Smooth muscle cell (in vitro differentiated cells): ENCODE results near the gene TOE1. TPM values are rescaled to one million over a fixed set of nuclear protein-coding genes. Genes with fewer than 3 reads are reported as not detected.

ENCODE experiments used
- DNase-seq: peaks from one replicate; lab custom pipeline; 2025; ENCODE audit not compliant: unreplicated experiment; lab: John Stamatoyannopoulos, UW
- H2AFZ ChIP-seq: fragments of 200-600 bp; sonication (generic); 2 replicates; pipeline ENCODE4 v1.6.0; 2016; ENCODE audit warnings: antibody characterized with exemption, low read depth, mild to moderate bottlenecking
- H3F3A ChIP-seq: fragments of 200-600 bp; sonication (generic); 2 replicates; pipeline ENCODE4 v1.6.0; 2017; ENCODE audit warnings: antibody characterized with exemption, low read depth
- H3K27ac ChIP-seq: fragments of 200-600 bp; sonication (generic); 2 replicates; pipeline ENCODE4 v1.5.1; 2016; ENCODE audit warnings: low read depth, mild to moderate bottlenecking
- H3K27me3 ChIP-seq: fragments of 200-600 bp; sonication (generic); 2 replicates; pipeline ENCODE4 v1.6.1; 2016; ENCODE audit warnings: low read depth, mild to moderate bottlenecking
- H3K36me3 ChIP-seq: fragments of 200-600 bp; sonication (generic); 2 replicates; pipeline ENCODE4 v1.5.1; 2016; ENCODE audit warnings: low read depth
- H3K4me1 ChIP-seq: fragments of 200-600 bp; sonication (generic); 2 replicates; pipeline ENCODE4 v1.5.1; 2016; ENCODE audit warnings: low read depth
- H3K4me2 ChIP-seq: fragments of 200-600 bp; sonication (generic); 2 replicates; pipeline ENCODE4 v1.6.0; 2016; ENCODE audit warnings: mild to moderate bottlenecking
- H3K4me3 ChIP-seq: fragments of 200-600 bp; sonication (generic); 2 replicates; pipeline ENCODE4 v1.5.1; 2016; ENCODE audit warnings: mild to moderate bottlenecking
- H3K79me2 ChIP-seq: fragments of 200-600 bp; sonication (generic); 2 replicates; pipeline ENCODE4 v1.6.0; 2016; ENCODE audit warnings: low read depth, mild to moderate bottlenecking
- H3K9ac ChIP-seq: fragments of 200-600 bp; sonication (generic); 2 replicates; pipeline ENCODE4 v1.6.0; 2016; ENCODE audit warnings: low read depth
- H3K9me3 ChIP-seq: fragments of 200-600 bp; sonication (generic); replicated peaks from 2 replicates; pipeline ENCODE4 v1.5.1; 2016; ENCODE audit warnings: low read depth
- H4K20me1 ChIP-seq: fragments of 200-600 bp; sonication (generic); 2 replicates; pipeline ENCODE4 v1.6.0; 2016; ENCODE audit warnings: low read depth
- WGBS: methylation state at CpG from one replicate; pipeline ENCODE4 v1.1.7; 2016; ENCODE audit warnings: low lambda C conversion rate; 5-methylcytosine and 5-hydroxymethylcytosine counted together
- polyA plus RNA-seq: library from polyadenylated mRNA; unstranded; fragments of >200 nt; fragmentation: Nextera tagmentation; extraction: Ambion mirVana; gene quantifications from 2 replicates; pipeline ENCODE4 v1.2.1, GENCODE V29; 2016
- total RNA-seq: library from RNA; depleted of rRNA; stranded (reverse); fragments of >200 nt; gene quantifications from 2 replicates; pipeline ENCODE4 v1.2.3, GENCODE V29; 2014
- TF ChIP-seq, protein P1 (sequence below): fragments of 200-600 bp; sonication (generic); IDR thresholded peaks from 2 replicates; pipeline ENCODE4 v1.5.1; 2017; ENCODE audit warnings: borderline replicate concordance, mild to moderate bottlenecking, antibody characterized with exemption; ENCODE audit not compliant: insufficient read depth, poor library complexity, severe bottlenecking

TOE1 gene
- total and polyA plus RNA-seq, 2 experiments from 2014 or later: 2.8 to 3.3 TPM

GRCh38 chr1:45317166-45317565, 22.8 kb upstream of the TOE1 start:
- no peak overlapping the region for H3K9ac ChIP-seq
- no peaks in the 10 kb centered on the region for H3K27me3 ChIP-seq
- H3K4me2 ChIP-seq: no peak overlapping the region
- TF ChIP-seq, protein P1, sequence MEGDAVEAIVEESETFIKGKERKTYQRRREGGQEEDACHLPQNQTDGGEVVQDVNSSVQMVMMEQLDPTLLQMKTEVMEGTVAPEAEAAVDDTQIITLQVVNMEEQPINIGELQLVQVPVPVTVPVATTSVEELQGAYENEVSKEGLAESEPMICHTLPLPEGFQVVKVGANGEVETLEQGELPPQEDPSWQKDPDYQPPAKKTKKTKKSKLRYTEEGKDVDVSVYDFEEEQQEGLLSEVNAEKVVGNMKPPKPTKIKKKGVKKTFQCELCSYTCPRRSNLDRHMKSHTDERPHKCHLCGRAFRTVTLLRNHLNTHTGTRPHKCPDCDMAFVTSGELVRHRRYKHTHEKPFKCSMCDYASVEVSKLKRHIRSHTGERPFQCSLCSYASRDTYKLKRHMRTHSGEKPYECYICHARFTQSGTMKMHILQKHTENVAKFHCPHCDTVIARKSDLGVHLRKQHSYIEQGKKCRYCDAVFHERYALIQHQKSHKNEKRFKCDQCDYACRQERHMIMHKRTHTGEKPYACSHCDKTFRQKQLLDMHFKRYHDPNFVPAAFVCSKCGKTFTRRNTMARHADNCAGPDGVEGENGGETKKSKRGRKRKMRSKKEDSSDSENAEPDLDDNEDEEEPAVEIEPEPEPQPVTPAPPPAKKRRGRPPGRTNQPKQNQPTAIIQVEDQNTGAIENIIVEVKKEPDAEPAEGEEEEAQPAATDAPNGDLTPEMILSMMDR: no peak
- H2AFZ ChIP-seq: no peak overlapping the region
- no peaks in the 10 kb centered on the region for H3K9me3 ChIP-seq
- H3K27ac ChIP-seq: no peak overlapping the region
- H3K4me1 ChIP-seq: peaks cover 9% of the 10 kb centered on the region
- no peak for DNase-seq
- H3K79me2 ChIP-seq: no peaks in the 10 kb centered on the region
- H3K36me3 ChIP-seq: no peaks in the 10 kb centered on the region
- no peaks in the 10 kb centered on the region for H4K20me1 ChIP-seq
- 73% methylated on average over 4 of the region's 4 CpGs for WGBS
- no peak overlapping the region for H3K4me3 ChIP-seq
- no peaks in the 10 kb centered on the region for H3F3A ChIP-seq

DNA sequence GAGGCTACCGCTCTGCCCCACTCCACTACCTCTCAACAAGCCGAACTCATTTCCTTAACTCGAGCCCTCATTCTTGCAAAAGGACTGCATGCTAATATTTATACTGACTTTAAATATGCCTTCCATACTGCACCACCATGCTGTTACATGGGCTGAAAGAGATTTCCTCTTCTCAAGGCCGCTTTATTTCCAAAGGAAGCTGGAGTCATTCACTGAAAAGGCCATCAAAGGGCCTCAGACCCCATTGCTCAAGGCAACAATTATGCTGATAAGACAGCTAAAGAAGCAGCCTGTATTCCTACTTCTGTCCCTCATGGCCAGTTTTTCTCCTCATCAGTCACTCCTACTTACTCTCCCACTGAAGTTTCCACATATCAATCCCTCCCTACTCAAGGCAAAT, 20.2 kb upstream of the TOE1 start:
- Histone ChIP-seq H3K9me3 (no peaks in the 10 kb centered on the region), H4K20me1 (no peaks in the 10 kb centered on the region), H3K27ac (no peak overlapping the region), H3K27me3 (no peaks in the 10 kb centered on the region), H3F3A (no peaks in the 10 kb centered on the region), H3K9ac (no peak overlapping the region), H3K4me3 (no peak overlapping the region), H3K4me2 (no peak overlapping the region), H3K36me3 (no peaks in the 10 kb centered on the region), H2AFZ (no peak overlapping the region), H3K4me1 (peaks cover 9% of the 10 kb centered on the region), H3K79me2 (no peaks in the 10 kb centered on the region)
- no peak for DNase-seq
- TF ChIP-seq, protein P1: no peak
- 75% methylated on average over 4 of the region's 4 CpGs for WGBS

- Histone ChIP-seq H3K36me3 (no peaks in the 10 kb centered on the region), H3K9me3 (no peaks in the 10 kb centered on the region), H4K20me1 (no peaks in the 10 kb centered on the region), H3K9ac (no peak overlapping the region), H3K27ac (no peak overlapping the region), H3F3A (no peaks in the 10 kb centered on the region), H3K79me2 (no peaks in the 10 kb centered on the region), H3K4me3 (no peak overlapping the region), H3K27me3 (no peaks in the 10 kb centered on the region), H3K4me1 (peaks cover 9% of the 10 kb centered on the region), H3K4me2 (no peak overlapping the region), H2AFZ (no peak overlapping the region)
- 75% methylated on average over 5 of the region's 5 CpGs for WGBS
- TF ChIP-seq, protein P1: no peak
- no peak for DNase-seq
These were observed 18.5 kb upstream of the TOE1 start for GRCh38 chr1:45321444-45321843.

- no peak for DNase-seq
- no peak overlapping the region for H2AFZ ChIP-seq
- no peak overlapping the region for H3K4me3 ChIP-seq
- no peaks in the 10 kb centered on the region for H3K36me3 ChIP-seq
- no peak overlapping the region for H3K9ac ChIP-seq
- no peaks in the 10 kb centered on the region for H3F3A ChIP-seq
- H3K79me2 ChIP-seq: no peaks in the 10 kb centered on the region
- no peak overlapping the region for H3K4me2 ChIP-seq
- H3K9me3 ChIP-seq: no peaks in the 10 kb centered on the region
- TF ChIP-seq, protein P1: no peak
- H3K27ac ChIP-seq: no peak overlapping the region
- no peaks in the 10 kb centered on the region for H3K27me3 ChIP-seq
- H3K4me1 ChIP-seq: peaks cover 9% of the 10 kb centered on the region
- no peaks in the 10 kb centered on the region for H4K20me1 ChIP-seq
- WGBS: 77% methylated on average over 10 of the region's 10 CpGs
These were observed 17.4 kb upstream of the TOE1 start for GRCh38 chr1:45322486-45323040.
